Rectal smooth muscle tissue (tissue), 1 donor: ENCODE data around the gene COASY.
"Not testable (repeated sequence)": the region's sequence is repeated elsewhere in the genome, so short reads cannot be mapped to it uniquely, and the experiment has no call there.

Experiments used
- H3K27ac ChIP-seq: one replicate; pipeline ENCODE4 v1.7.0; 2013; ENCODE audit warnings: low read depth, low read length, inconsistent platforms
- H3K27me3 ChIP-seq: one replicate; pipeline ENCODE4 v1.7.0; 2013; ENCODE audit warnings: low read length; ENCODE audit not compliant: control insufficient read depth, insufficient read depth
- H3K36me3 ChIP-seq: one replicate; pipeline ENCODE4 v1.7.0; 2013; ENCODE audit warnings: low read length; ENCODE audit not compliant: control insufficient read depth, insufficient read depth
- H3K4me1 ChIP-seq: one replicate; pipeline ENCODE4 v1.7.0; 2013; ENCODE audit warnings: low read length; ENCODE audit not compliant: control insufficient read depth, insufficient read depth
- H3K4me3 ChIP-seq: one replicate; pipeline ENCODE4 v1.7.0; 2013; ENCODE audit warnings: low read length
- H3K9ac ChIP-seq: one replicate; pipeline ENCODE4 v1.7.0; 2013; ENCODE audit warnings: low read length

COASY gene

DNA sequence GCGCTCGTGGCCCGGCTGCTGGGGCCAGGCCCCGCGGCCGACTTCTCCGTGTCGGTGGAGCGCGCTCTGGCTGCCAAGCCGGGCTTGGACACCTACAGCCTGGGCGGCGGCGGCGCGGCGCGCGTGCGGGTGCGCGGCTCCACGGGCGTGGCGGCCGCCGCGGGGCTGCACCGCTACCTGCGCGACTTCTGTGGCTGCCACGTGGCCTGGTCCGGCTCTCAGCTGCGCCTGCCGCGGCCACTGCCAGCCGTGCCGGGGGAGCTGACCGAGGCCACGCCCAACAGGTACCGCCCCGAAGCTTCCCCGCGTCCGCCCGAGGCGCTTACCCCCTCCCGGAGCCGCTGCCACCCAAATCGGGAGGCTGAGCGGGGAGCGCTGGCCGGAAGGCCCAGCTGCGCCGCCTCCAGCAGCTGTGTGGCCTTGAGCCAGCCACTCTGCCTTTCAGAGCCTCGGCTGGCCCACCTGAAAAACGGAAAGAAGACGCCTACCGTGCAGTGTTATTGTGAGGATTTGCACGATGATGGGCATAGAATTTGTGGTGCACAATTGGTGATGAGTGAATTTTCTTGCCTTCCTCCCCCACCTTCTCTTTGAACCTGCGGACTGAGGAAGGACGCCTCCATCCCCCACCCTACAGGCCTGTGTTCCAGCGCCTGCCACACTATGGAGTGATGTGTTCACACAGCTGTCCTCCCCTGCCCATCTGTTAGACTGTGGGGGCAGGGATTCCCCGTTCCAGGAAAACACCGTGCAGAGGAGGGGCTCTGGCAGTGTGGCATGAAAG lies 25.4 kb upstream of the COASY start:
- peak overlapping the region; percentile 51 for H3K9ac ChIP-seq
- peaks cover 8% of the 10 kb centered on the region for H3K36me3 ChIP-seq
- H3K4me3 ChIP-seq, result peak overlapping the region; percentile 83
- H3K4me1 ChIP-seq, result peaks cover 14% of the 10 kb centered on the region
- no peaks in the 10 kb centered on the region for H3K27me3 ChIP-seq
- peak overlapping the region; percentile 75 for H3K27ac ChIP-seq

DNA sequence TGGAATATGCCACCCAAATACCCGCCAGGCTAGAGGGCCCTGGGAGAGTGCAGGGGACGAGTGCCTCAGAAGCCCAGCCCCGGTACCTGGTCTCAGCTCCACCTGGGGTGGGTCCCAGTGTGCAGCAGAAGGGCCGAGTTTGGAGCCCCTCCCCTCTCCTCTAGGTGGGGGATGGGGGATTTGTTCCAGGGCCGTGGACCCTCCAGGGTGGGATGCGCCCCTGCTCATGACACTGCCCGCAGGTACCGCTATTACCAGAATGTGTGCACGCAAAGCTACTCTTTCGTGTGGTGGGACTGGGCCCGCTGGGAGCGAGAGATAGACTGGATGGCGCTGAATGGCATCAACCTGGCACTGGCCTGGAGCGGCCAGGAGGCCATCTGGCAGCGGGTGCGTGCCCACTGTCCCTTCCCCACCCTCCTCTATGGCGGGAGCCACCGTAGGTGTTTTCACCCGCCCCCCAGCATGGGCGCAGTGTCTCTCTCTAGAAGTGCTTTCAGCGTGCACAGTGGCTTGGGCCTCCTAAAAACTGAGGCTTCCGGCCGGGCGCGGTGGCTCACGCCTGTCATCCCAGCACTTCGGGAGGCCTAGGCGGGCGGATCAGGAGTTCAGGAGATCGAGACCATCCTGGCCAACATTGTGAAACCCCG lies 24.7 kb upstream of the COASY start:
- H3K4me1 ChIP-seq, result peaks cover 12% of the 10 kb centered on the region
- H3K27ac ChIP-seq, result peak overlapping the region; percentile 48
- peak overlapping the region; percentile 83 for H3K4me3 ChIP-seq
- H3K36me3 ChIP-seq, result peaks cover 8% of the 10 kb centered on the region
- H3K27me3 ChIP-seq, result no peaks in the 10 kb centered on the region
- peak overlapping the region; percentile 51 for H3K9ac ChIP-seq

DNA sequence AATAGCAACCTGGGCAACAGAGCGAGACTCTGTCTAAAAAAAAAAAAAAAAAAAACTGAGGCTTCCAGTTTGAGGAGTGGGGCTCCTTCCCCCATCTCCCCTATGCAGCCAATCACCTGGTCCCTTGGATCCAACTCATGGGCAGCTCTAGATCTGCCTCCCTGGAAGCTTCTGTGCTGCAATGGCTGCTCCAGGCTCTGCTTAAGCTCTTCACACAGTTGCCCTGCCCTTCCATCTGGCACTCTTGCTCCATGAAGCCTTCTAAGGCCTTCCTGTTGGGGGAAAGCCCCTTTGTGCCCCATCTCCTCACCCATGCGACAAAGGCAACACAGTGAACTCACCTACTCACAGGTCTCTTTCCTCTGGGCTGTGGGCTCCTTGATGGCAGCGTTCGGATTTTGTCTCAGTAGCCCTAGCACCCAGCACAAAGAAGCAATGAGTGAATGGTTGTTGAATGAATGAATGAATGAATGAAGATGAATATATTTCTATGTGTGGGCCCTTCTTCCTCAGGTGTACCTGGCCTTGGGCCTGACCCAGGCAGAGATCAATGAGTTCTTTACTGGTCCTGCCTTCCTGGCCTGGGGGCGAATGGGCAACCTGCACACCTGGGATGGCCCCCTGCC lies 24.0 kb upstream of the COASY start:
- H3K27ac ChIP-seq, result no peak overlapping the region
- peaks cover 8% of the 10 kb centered on the region for H3K36me3 ChIP-seq
- peaks cover 12% of the 10 kb centered on the region for H3K4me1 ChIP-seq
- no peaks in the 10 kb centered on the region for H3K27me3 ChIP-seq
- no peak overlapping the region for H3K4me3 ChIP-seq
- H3K9ac ChIP-seq, result no peak overlapping the region

DNA sequence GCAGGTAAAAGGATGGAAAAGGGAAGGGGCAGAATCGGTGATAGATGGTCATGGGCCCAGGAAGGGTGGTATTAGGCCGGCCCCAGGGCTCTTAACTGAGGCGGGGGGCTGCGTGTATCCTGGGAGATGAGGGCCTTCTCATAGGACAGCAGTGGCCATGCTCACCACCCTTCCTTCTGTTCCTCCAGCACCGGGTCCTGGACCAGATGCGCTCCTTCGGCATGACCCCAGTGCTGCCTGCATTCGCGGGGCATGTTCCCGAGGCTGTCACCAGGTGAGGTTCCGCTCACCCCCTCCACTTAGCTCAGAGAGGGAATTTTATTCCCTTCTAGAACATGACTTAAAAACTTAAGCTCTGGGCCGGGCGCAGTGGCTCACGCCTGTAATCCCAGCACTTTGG lies 23.5 kb upstream of the COASY start:
- Histone ChIP-seq H3K27me3 (no peaks in the 10 kb centered on the region), H3K4me3 (no peak overlapping the region), H3K9ac (no peak overlapping the region), H3K36me3 (peaks cover 8% of the 10 kb centered on the region), H3K4me1 (peaks cover 12% of the 10 kb centered on the region), H3K27ac (no peak overlapping the region)

DNA sequence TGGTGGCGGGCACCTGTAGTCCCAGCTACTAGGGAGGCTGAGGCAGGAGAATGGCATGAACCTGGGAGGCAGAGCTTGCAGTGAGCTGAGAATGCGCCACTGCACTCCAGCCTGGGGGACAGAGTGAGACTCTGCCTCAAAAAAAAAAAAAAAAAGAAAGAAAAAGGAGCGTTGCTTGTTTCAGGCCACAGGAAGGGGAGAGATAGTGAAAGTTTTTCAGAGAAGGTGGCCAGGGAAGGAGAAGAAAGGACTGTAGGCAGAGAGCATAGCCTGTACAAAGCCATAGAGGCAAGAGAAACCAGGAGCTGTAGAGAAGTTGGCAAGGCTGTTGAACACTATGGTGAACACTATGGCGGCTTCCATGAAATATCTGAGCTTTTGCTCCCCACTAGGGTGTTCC lies 21.4 kb upstream of the COASY start:
- not testable (repeated sequence) for H3K9ac ChIP-seq, H3K27ac ChIP-seq

DNA sequence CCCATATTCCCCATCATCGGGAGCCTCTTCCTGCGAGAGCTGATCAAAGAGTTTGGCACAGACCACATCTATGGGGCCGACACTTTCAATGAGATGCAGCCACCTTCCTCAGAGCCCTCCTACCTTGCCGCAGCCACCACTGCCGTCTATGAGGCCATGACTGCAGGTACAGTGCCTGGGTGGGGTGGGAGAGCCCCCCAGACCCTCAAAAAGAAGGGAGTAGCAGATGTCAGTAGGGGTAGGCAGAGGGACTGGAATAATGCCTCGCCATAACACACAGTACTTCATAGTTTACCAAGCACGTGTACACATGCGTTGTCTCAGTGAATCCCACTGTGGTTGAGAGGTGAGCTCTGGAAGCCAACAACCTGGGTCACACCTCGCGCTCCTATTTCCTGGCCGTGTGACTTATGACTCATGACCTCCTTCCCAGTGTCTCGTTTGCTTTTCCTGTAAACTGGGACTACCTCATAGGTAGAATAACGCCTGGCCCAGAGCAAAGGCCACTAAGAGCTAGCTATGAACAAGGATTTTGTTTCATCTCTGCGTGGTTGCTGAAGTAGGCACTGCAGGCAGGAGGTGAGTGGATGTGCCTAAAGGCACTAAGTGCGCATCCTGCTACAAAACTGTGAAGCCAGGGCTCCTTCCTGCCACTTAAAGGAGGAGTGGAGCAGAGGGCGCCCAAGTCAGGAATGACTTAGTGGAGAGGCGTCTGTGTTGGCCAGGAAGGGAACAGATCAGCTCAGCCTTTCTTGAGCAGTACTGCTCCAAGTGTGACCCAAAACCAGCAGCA lies 20.7 kb upstream of the COASY start:
- Histone ChIP-seq H3K36me3 (peaks cover 10% of the 10 kb centered on the region), H3K27ac (no peak overlapping the region), H3K9ac (no peak overlapping the region)

More for the DNA sequence above, 21.4 kb upstream of the COASY start:
- H3K27me3 ChIP-seq, H3K4me3 ChIP-seq, H3K4me1 ChIP-seq: not testable (repeated sequence)
- H3K36me3 ChIP-seq, result peaks cover 10% of the 10 kb centered on the region

DNA sequence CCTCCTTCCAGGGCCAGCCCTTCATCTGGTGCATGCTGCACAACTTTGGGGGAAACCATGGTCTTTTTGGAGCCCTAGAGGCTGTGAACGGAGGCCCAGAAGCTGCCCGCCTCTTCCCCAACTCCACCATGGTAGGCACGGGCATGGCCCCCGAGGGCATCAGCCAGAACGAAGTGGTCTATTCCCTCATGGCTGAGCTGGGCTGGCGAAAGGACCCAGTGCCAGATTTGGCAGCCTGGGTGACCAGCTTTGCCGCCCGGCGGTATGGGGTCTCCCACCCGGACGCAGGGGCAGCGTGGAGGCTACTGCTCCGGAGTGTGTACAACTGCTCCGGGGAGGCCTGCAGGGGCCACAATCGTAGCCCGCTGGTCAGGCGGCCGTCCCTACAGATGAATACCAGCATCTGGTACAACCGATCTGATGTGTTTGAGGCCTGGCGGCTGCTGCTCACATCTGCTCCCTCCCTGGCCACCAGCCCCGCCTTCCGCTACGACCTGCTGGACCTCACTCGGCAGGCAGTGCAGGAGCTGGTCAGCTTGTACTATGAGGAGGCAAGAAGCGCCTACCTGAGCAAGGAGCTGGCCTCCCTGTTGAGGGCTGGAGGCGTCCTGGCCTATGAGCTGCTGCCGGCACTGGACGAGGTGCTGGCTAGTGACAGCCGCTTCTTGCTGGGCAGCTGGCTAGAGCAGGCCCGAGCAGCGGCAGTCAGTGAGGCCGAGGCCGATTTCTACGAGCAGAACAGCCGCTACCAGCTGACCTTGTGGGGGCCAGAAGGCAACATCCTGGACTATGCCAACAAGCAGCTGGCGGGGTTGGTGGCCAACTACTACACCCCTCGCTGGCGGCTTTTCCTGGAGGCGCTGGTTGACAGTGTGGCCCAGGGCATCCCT lies 18.5 kb upstream of the COASY start:
- no peak overlapping the region for H3K4me3 ChIP-seq
- H3K27ac ChIP-seq, result no peak overlapping the region
- no peaks in the 10 kb centered on the region for H3K27me3 ChIP-seq
- H3K9ac ChIP-seq, result no peak overlapping the region
- no peaks in the 10 kb centered on the region for H3K4me1 ChIP-seq
- H3K36me3 ChIP-seq, result peaks cover 10% of the 10 kb centered on the region

More for the DNA sequence above, 20.7 kb upstream of the COASY start:
- Histone ChIP-seq H3K4me3 (no peak overlapping the region), H3K27me3 (no peaks in the 10 kb centered on the region), H3K4me1 (peaks cover 6% of the 10 kb centered on the region)

DNA sequence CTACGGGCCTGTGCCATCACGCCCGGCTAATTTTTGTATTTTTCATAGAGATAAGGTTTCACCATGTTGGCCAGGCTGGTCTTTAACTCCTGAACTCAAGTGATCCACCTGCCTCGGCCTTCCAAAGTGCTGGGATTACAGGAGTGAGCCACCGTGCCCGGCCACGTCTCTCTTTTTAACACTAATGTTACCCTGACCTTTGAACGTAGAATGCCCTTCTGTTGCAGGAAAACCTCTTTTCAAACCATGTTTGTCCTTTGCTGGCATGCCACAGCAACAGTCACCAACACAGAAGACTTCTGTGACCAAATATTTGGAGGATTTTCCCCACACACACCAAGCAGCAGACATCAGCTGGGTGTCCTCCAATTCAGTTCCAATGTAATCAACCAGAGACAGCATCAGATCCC lies 17.1 kb upstream of the COASY start:
- no peaks in the 10 kb centered on the region for H3K4me1 ChIP-seq
- no peak overlapping the region for H3K27ac ChIP-seq
- peaks cover 2% of the 10 kb centered on the region for H3K36me3 ChIP-seq
- no peaks in the 10 kb centered on the region for H3K27me3 ChIP-seq
- no peak overlapping the region for H3K4me3 ChIP-seq
- H3K9ac ChIP-seq, result no peak overlapping the region

DNA sequence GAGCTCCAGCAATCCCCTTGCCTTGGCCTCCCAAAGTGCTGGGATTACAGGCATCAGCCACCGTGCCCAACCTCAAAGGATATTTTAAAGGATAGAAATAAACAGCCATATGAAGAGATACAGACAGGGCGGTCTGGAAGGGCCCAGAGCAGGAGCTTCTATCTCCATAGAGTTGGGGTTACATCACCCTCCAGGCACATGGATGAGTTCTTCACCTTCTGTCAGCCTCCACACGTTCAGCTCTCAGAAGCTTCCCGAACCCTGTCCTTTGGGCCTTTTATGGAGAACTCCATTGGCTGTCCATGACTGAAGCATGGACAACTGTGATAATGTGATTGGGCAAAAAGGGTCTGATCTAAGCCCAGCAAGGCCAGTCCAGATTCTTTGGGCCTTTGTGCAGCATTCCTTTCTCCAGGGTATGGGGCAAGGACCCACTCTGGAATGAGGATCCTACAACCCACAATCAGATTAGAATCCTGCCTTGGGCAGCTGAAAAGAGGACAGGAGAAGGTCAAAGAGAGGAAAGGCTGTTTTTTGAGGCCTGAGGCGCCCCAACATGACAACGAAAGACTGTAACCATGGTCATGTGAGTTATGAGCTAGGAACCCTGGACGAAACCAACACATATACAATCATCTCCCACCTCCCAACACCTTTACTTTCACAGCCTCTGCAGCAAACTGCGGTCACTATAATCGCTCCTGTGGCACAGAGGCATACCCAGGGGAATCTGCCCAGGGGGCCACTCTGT lies 16.0 kb upstream of the COASY start:
- not testable (repeated sequence) for H3K4me3 ChIP-seq, H3K27me3 ChIP-seq, H3K27ac ChIP-seq, H3K4me1 ChIP-seq, H3K36me3 ChIP-seq, H3K9ac ChIP-seq

DNA sequence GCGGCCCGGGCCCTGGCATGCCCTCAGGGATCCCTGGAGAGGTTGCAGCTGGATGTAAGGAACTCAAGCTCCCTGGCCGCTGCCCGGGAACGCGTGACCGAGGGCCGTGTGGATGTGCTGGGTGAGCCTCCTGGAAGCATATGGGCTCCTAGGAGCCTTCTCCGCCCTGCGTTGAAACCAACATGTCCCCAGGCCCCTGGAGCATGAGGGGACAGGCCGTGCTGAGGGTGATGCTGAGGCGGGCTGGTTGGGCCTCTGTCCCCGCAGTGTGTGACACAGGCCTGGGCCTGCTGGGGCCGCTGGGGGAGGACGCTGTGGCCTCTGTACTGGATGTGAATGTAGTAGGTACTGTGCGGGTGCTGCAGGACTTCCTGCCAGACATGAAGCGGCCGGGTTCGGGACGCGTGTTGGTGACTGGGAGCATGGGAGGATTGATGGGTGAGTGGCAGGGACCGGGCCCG lies 14.9 kb upstream of the COASY start:
- Histone ChIP-seq H3K27me3 (no peaks in the 10 kb centered on the region), H3K27ac (no peak overlapping the region), H3K9ac (no peak overlapping the region), H3K4me1 (no peaks in the 10 kb centered on the region), H3K4me3 (no peak overlapping the region), H3K36me3 (peaks cover 2% of the 10 kb centered on the region)

DNA sequence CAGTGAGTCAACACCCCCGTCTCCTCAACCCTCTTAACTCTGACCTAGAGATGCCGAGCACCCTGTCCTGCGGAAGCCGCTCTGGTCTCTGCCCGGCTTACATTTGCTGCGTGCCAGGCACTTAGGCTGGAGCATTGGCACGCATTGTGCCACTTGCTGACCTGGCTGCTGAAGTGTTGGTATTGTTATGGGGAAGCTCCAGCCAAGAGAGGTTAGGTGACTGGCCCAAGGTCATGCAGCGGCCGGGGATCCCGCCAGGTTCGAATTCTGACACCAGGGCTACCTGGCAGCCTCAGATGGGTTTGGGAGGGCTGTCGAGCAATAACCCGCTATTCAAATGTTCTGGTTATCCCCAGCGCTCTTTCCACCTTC lies 14.3 kb upstream of the COASY start:
- H3K9ac ChIP-seq, result no peak overlapping the region
- no peak overlapping the region for H3K4me3 ChIP-seq
- H3K4me1 ChIP-seq, result no peaks in the 10 kb centered on the region
- H3K36me3 ChIP-seq, result peaks cover 2% of the 10 kb centered on the region
- no peak overlapping the region for H3K27ac ChIP-seq
- no peaks in the 10 kb centered on the region for H3K27me3 ChIP-seq
